OCI-LY7 (cell line): Measurements from ENCODE around the gene CTU2. TPM values are rescaled to one million over a fixed set of nuclear protein-coding genes. Genes with fewer than 3 reads are reported as not detected.

Experiments
- BruUV-seq: library from RNA; stranded (reverse); fragments of 400-500 nt; replicated peaks from 2 replicates; lab custom pipeline; 2021; lab: Mats Ljungman, UMichigan
- CTCF ChIA-PET: fragments of 300-600 bp; sonication (Branson Sonifier 250); formaldehyde crosslinking; loops from one replicate; lab custom pipeline; 2022; ENCODE audit warnings: antibody characterized with exemption; ENCODE audit not compliant: unreplicated experiment; lab: Charles Lee
- POLR2A ChIA-PET: fragments of 300-600 bp; sonication (Branson Sonifier 250); formaldehyde crosslinking; loops from one replicate; lab custom pipeline; 2022; ENCODE audit warnings: antibody characterized with exemption; lab: Charles Lee
- DNase-seq: peaks from one replicate; pipeline ENCODE4 v3.0.0-alpha.2; 2015; ENCODE audit warnings: low spot score
- H2AFZ ChIP-seq: fragments of 200-600 bp; sonication (generic), shearing (Covaris generic); 2 replicates; pipeline ENCODE4 v1.6.1; 2014; ENCODE audit warnings: mild to moderate bottlenecking, antibody characterized with exemption, low read length, moderate library complexity
- H3K27ac ChIP-seq: fragments of 200-600 bp; sonication (generic); 2 replicates; pipeline ENCODE4 v1.5.1; 2014; ENCODE audit warnings: mixed run types, low read depth, mild to moderate bottlenecking, moderate library complexity, low read length, inconsistent platforms; ENCODE audit not compliant: poor library complexity, severe bottlenecking
- H3K36me3 ChIP-seq: fragments of 200-600 bp; sonication (generic); 2 replicates; pipeline ENCODE4 v1.6.1; 2014; ENCODE audit warnings: mild to moderate bottlenecking, antibody characterized with exemption, low read length, moderate library complexity, mixed read lengths; ENCODE audit not compliant: insufficient read depth
- H3K4me1 ChIP-seq: fragments of 200-600 bp; sonication (generic); 2 replicates; pipeline ENCODE4 v1.5.1; 2014; ENCODE audit warnings: mild to moderate bottlenecking, low read length; ENCODE audit not compliant: insufficient read depth, poor library complexity, severe bottlenecking
- H3K4me2 ChIP-seq: fragments of 200-600 bp; sonication (generic); 2 replicates; pipeline ENCODE4 v1.6.1; 2014; ENCODE audit warnings: mild to moderate bottlenecking, low read length
- H3K4me3 ChIP-seq: fragments of 200-600 bp; sonication (generic); 2 replicates; pipeline ENCODE4 v1.5.1; 2014; ENCODE audit warnings: mild to moderate bottlenecking, low read depth, low read length; ENCODE audit not compliant: poor library complexity, severe bottlenecking
- H3K79me2 ChIP-seq: fragments of 200-600 bp; sonication (generic); 2 replicates; pipeline ENCODE4 v1.6.1; 2016; ENCODE audit warnings: low read depth, mild to moderate bottlenecking, low read length, moderate library complexity, mixed read lengths; ENCODE audit not compliant: insufficient read depth
- H3K9me2 ChIP-seq: fragments of 200-600 bp; sonication (generic); 2 replicates; pipeline ENCODE4 v1.6.1; 2016; ENCODE audit warnings: mild to moderate bottlenecking, low read length, mixed read lengths; ENCODE audit not compliant: insufficient read depth
- H3K9me3 ChIP-seq: fragments of 200-600 bp; sonication (generic); 2 replicates; pipeline ENCODE4 v1.6.1; 2014; ENCODE audit warnings: mild to moderate bottlenecking, mixed run types, low read length, mixed read lengths
- H4K20me1 ChIP-seq: fragments of 200-600 bp; sonication (generic); 2 replicates; pipeline ENCODE4 v1.6.1; 2014; ENCODE audit warnings: mild to moderate bottlenecking, antibody characterized with exemption, low read length, moderate library complexity, mixed read lengths; ENCODE audit not compliant: insufficient read depth
- CTCF ChIP-seq: fragments of 200-600 bp; sonication (generic); conservative IDR thresholded peaks from 2 replicates; pipeline ENCODE4 v1.5.1; 2014; ENCODE audit warnings: mild to moderate bottlenecking, antibody characterized with exemption, low read length, moderate library complexity, mixed read lengths
- EZH2phosphoT487 ChIP-seq: fragments of 200-600 bp; sonication (generic); IDR thresholded peaks from 2 replicates; pipeline ENCODE4 v1.6.1; 2018; ENCODE audit warnings: low read depth, borderline replicate concordance, mild to moderate bottlenecking, mixed run types, antibody characterized with exemption, low read length, moderate library complexity, mixed read lengths
- intact Hi-C: fragments of 100-400 bp; cut with micrococcal nuclease; formaldehyde crosslinking; loops from one replicate; pipeline ENCODE4 v1.10.0; 2022; ENCODE audit not compliant: unreplicated experiment
- total RNA-seq, 2 experiments: library from RNA; depleted of rRNA in 1 of 2; stranded (reverse); fragments of >200 nt in 1 of 2; shearing (Covaris generic) in 1 of 2; gene quantifications; 2 replicates each; pipeline ENCODE4 v1.2.3, GENCODE V29; 2014 to 2022

Gene CTU2
- total RNA-seq, 2 experiments from 2014 or later, result 21.9 to 24.4 TPM

DNA sequence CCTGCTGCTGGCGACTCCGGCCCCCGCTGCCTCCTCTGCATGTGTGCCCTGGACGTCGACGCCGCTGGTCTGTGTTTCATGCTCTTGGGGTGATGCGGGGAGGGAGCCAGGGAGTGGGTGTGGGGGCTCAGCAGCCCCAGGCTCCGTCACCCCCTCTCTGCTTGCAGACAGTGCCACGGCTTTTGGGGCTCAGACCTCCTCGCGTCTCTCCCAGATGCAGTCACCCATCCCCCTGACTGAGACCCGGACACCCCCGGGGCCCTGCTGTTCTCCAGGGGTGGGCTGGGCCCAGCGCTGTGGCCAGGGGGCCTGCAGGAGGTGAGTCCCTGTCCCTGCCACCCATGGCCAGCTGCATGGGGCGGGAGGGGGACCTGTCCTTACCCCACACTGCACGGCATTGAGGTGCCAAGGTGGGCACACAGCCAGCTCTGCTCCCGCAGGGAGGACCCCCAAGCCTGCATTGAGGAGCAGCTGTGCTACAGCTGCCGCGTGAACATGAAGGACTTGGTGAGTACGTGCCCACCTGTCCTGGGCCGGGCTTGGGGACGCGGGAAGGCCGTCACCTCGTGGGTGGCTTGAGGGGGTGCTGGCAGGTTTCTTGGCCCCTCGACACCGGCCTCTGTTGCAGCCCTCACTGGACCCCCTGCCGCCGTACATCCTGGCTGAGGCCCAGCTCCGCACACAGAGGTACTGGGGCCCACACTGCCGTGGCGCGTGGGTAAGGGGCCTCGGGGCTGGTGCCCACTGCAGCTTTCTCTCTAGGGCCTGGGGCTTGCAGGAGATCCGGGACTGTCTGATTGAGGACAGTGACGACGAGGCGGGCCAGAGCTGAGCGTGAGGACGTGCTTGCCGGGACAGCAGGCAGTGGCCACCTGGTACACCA, 8.4 kb downstream of the CTU2 start:
- ChIA-PET POLR2A (no interaction called here), CTCF (no interaction called here)
- H3K9me3 ChIP-seq, result no peaks in the 10 kb centered on the region
- no peak overlapping the region for H3K4me2 ChIP-seq
- peaks cover 69% of the 10 kb centered on the region for H3K36me3 ChIP-seq
- no peak for DNase-seq
- no peaks in the 10 kb centered on the region for H3K9me2 ChIP-seq
- TF ChIP-seq EZH2phosphoT487 (no peak), CTCF (no peak)
- H3K27ac ChIP-seq, result no peak overlapping the region
- H4K20me1 ChIP-seq, result no peaks in the 10 kb centered on the region
- no TSS peak for BruUV-seq
- no peak overlapping the region for H3K4me3 ChIP-seq
- no peaks in the 10 kb centered on the region for H3K79me2 ChIP-seq
- intact Hi-C loops, result no loop called here
- no peaks in the 10 kb centered on the region for H3K4me1 ChIP-seq
- H2AFZ ChIP-seq, result no peak overlapping the region

DNA sequence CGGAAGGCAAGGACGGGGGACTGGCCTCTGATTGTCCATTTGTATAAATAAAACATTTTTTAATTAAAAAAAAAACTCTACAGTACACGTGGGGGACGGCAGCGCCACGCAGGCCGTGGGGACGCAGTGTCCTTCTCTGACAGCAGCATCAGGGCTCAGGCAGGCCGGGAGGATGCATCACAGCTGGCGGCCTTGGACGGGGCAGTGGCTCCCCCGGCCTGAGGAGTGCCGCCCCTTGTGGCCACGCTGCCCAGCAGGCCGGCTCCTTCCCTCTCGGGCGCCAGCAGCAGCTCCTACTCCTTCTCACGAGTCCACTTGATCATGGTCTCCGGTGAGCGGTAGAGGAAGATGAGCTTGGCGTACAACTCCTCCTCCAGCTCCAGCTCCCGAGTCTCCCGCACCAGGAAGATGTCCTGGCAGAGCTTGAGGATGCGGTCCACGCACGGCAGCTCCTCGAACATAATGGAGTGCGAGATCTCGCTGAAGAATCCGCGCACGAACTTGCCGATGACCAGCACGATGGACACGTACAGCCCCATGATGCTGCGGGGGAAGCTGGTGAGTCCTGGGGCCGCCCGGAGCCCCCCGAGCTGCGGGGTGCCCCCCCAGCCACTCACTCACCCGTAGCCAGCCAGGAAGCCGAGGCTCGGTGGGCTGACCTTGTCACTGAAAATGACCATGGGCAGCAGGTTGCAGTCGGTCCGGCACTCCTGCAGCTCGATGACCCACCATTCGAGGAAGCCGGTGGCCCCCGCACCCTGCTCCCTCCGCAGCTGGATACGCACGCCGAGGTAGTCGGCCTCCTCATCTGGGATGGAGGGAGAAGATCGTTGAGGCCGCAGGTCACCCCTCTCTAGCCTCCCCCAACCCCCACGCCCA, 9.2 kb downstream of the CTU2 start:
- intact Hi-C loops, result no loop called here
- POLR2A ChIA-PET, result no interaction called here
- H4K20me1 ChIP-seq, result no peaks in the 10 kb centered on the region
- H3K79me2 ChIP-seq, result no peaks in the 10 kb centered on the region
- H3K4me3 ChIP-seq, result no peak overlapping the region
- no peak overlapping the region for H2AFZ ChIP-seq
- no peaks in the 10 kb centered on the region for H3K9me3 ChIP-seq
- CTCF ChIA-PET, result no interaction called here
- H3K36me3 ChIP-seq, result peaks cover 77% of the 10 kb centered on the region
- TF ChIP-seq EZH2phosphoT487, result no peak
- no peak for TF ChIP-seq CTCF
- no peaks in the 10 kb centered on the region for H3K9me2 ChIP-seq
- no peak overlapping the region for H3K27ac ChIP-seq
- BruUV-seq, result no TSS peak
- DNase-seq, result no peak
- H3K4me2 ChIP-seq, result no peak overlapping the region
- no peaks in the 10 kb centered on the region for H3K4me1 ChIP-seq
